CD4-positive, alpha-beta T cell treated with Interleukin-4 for 1 hour (primary cell): ENCODE results near the gene TCP11.

Experiments
- DNase-seq, 2 donors: peaks; one replicate each; pipeline ENCODE4 v3.0.0-alpha.2; 2020 to 2022

TCP11 gene

DNA sequence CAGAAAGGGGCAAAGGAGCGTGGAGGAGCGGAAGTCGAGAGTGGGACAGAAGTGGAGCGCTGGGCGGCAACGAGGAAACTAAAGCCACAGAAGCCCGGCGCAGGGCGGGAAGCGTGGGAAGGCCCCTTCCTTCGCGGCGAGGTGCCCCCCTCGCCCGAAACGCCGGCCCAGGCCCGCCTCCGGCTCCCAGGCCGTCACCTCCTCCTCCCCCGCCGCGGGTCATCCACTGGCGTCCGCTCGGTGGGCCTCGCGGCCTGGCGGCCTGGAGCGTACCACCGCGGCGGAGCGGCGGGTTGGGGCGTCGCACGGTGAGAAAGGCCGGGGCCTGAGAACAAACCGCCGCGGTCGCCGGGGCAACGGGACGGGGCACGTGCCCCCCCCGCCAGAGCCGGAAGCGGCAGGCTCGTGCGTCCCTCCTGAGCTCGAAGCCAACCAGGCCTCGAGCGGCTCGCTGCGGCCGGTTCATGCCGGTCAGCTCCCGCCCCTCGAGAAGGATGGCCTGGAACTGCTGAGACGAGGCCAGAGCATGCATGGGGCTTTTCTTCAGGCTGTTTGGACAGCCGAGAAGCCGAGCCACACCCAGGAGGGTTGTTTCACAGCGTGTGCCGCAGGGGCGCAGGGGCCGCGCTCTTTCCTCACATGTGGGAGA lies at the start of gene TCP11:
Gene TCP11 (minus strand): TSS at position 333 of the 649 bp plus-strand sequence. CDS start 469 bp downstream, outside the sequence.
- DNase-seq: peak; percentile 14 to 26

DNA sequence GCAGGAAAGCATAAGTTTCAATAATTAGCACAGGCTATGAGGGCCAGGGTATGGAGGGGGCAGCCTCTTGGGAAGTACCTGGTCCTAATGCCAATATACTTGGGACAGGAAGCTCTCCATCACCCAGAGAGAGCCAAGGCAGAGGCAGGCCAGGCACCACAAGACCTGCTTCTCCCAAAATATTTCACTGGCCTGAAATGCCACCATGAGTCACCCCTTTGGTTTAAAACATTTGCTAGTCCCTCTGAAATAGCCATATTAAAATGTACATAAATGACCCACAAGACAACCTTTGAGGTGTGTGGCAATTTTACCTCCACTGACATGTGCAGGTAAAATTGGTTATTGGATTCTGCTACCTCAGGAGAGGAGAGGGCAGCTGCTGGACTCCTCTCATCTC lies 49.2 kb upstream of the TCP11 start:
- no peak for DNase-seq

GRCh38 chr6:35188886-35189285 lies 47.7 kb upstream of the TCP11 start:
- no peak for DNase-seq

DNA sequence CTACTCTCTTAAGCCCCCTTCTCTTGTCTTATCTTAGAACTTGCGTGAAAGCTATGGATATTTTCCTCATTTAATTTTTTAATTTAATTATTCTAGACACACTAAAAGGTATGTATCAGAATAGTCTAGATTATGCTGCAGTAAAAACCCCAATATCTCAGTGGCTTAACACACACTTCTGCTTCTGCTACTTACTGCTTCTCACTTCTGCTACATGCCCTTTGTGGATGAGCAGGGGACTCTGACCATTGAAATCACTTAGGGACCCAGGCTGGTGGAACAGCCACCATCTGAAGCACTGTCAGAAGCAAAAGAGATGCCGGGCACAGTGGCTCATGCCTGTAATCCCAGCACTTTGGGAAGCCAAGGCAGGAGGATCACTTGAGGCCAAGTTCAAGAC lies 45.4 kb upstream of the TCP11 start:
- DNase-seq: no peak

DNA sequence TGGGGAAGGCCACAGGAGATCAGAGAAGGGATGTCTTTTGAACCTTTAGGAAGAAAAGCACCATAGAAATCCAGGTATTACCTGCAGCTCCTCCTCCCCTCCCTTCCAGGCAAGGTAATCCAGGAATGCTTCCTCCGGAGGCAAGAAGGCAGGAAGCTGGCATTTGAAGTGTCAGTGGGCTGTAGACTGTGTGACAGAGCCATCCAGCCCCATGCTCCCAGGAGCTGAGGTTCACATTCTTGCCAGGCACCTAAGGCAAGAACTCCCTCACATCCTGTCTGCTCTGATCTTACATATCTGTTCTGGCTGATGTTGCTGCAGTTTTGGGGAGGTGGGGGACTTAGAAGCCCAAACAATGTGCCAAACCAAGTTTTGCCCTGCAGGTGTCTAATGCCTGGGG lies 44.8 kb upstream of the TCP11 start:
- no peak for DNase-seq

DNA sequence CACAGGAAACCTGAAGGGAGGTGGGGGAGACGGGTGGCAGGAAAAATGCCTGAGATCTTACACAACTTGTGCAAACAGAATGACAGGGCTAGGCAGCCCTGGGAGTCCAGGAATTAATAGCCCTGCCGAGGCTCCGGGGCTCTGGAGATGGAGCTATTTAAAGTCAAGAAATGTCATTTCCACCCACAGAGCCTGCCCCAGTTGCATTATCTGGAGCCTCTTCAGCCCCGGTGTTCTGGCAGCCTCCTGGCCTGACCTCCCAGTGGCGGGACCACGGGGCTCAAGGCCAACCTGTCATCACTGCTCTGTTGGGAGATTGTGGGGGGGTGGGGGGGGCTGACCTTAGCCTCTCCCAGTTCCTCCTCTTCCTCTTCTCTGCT lies 44.2 kb upstream of the TCP11 start:
- DNase-seq: no peak

- no peak for DNase-seq
Observed at GRCh38 chr6:35184580-35185301, 43.6 kb upstream of the TCP11 start.

DNA sequence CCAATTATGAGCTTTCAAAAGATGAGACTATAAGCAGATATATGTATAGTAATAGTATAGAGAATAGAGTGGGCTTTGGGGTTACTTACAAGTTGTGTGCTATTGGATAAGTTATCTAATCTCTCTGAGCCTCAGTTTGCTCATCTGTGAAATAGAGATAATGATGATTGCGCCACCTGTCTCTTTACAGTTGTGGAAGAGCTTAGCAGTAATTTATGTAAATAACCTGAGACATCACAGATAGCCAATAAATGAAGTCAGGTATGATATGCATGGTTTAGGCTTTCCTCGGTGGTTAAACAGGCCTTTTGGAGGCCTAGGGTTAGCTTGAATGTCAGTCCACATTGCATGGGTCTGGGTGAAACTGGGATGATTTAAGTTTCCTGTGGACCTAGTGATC lies 42.8 kb upstream of the TCP11 start:
- no peak for DNase-seq

GRCh38 chr6:35183281-35183680 lies 42.1 kb upstream of the TCP11 start:
- DNase-seq: no peak

DNA sequence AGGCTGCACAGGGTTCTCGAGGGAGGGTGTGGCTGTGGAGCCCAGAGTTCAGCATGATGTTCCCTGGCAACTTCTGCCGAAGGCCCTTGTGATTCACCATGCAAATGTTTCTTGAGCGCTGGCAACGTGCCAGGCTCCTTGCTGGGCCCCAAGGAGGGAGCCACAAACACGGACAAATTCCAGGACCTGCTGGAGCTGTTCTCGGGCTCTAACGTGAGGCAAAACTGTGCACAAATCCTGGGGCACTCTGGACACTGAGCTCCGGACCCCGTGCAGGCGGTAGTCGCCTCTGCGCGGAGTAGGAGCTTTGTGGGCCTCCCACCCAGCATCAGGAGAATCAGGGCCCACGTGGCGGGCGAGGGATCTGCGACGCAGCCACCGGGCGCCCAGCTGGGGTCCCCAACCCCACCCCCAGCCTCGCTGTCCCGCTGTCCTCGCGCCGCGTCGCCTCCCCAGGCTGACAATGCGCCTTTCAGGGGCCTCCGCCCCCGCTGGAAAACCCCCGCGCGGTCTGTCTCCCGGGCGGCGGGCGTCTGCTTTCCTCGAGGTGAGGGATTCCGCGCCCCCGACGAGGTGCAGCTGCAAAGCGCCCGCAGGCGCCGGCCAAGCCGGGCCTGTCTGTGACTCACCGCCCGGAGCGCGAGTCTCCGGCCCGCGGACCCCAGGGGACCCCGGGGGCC lies 40.9 kb upstream of the TCP11 start:
- DNase-seq: no peak

- DNase-seq: no peak
Observed at GRCh38 chr6:35181308-35181932, 40.3 kb upstream of the TCP11 start.

- DNase-seq: no peak
Observed at GRCh38 chr6:35179901-35180535, 38.9 kb upstream of the TCP11 start.

GRCh38 chr6:35178932-35179832 lies 38.0 kb upstream of the TCP11 start:
- DNase-seq: no peak

- no peak for DNase-seq
Observed at GRCh38 chr6:35178012-35178411, 36.9 kb upstream of the TCP11 start.

GRCh38 chr6:35177596-35177995 lies 36.5 kb upstream of the TCP11 start:
- DNase-seq: no peak

DNA sequence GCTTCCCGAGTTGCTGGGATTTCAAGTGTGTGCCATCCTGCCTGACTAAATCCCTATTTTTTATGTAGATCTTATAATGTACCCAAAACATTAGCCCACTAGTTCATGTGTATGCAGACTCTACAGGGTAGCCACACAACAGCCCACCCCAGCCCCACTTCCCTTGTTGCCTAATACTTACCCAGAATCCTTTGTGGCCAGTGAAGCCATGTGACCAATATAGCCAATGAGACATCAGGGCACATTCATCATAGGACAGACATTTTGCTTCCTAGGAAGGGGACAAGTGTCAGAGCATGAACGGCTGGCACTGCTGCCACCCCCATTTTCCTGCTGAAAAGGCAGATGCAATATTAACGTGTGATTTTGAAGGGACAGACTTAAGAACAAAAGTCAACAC lies 36.0 kb upstream of the TCP11 start:
- DNase-seq: no peak

DNA sequence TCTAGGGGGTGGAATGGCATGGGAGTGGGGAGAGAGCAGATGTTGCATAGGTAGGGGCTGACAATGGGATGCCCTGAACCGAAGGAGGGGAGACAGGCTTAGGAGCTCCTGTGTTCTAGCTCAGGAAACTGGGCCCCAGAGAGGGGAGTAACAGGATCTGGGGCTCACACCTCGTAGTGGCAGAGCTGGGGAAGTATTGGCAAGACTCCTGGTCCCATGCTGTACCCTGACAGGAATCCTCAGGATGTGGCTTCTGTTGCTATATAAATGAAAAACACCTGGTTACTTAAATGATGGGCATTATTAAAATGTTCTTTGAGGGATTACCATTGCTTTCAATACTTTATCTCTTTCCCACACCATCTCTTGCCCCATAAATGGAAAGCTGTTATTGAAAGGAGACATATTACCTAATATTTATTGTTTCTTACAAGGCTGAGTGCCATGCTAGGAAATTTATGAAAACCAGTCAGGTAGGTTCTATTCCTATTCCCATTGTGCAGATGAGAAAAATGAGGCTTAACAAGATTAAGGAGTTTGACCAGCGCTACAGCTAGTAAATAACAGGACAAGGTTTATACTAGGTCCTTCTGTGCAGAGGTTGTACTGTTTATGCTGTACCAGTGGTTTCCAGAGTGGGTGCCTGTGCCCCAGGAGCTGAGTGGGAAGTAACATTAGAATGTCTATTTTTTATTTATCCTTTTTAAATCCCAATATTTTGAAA lies 35.3 kb upstream of the TCP11 start:
- DNase-seq: no peak

GRCh38 chr6:35174501-35174900 lies 33.4 kb upstream of the TCP11 start:
- DNase-seq: no peak

GRCh38 chr6:35174088-35174434 lies 32.9 kb upstream of the TCP11 start:
- no peak for DNase-seq

GRCh38 chr6:35173427-35174087 lies 32.4 kb upstream of the TCP11 start:
- peak in 1 of 2 donors; percentile 9 for DNase-seq

DNA sequence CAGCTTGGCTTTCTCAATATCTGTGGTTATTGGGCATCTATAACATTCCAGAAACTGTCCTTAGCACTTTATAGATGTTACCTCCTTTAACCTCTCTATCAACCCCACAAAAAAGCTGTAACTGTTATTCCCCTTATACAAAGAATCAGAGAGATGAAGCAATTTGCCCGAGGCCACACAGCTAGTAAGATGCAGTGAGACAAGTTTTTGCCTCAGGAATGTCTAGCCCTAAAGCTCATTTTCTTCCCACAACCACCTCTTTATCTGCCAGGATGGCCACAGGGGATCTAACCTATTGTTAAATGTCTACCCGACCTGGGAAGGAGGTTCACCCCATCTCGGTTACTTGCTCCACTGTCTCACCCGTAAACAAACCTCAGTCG lies 31.9 kb upstream of the TCP11 start:
- DNase-seq: no peak
